KOPT-K1 (cell line): Measurements from ENCODE around the gene EMILIN2.
"Not testable (repeated sequence)": the region's sequence is repeated elsewhere in the genome, so short reads cannot be mapped to it uniquely, and the experiment has no call there.

Experiments
- H3K27ac ChIP-seq: fragments of 200-600 bp; sonication (generic); 2 replicates; pipeline ENCODE4 v1.5.1; 2016; ENCODE audit warnings: antibody characterized with exemption, mild to moderate bottlenecking, low read depth, low read length; ENCODE audit not compliant: poor library complexity, severe bottlenecking
- H3K36me3 ChIP-seq: fragments of 200-600 bp; sonication (generic); 2 replicates; pipeline ENCODE4 v1.5.1; 2017; ENCODE audit warnings: antibody characterized with exemption, mild to moderate bottlenecking, low read length, moderate library complexity; ENCODE audit not compliant: insufficient read depth
- H3K9me3 ChIP-seq: fragments of 200-600 bp; sonication (generic); 2 replicates; pipeline ENCODE4 v1.5.1; 2017; ENCODE audit warnings: antibody characterized with exemption, low read length, mild to moderate bottlenecking; ENCODE audit not compliant: insufficient read depth, poor library complexity, severe bottlenecking

The EMILIN2 gene

DNA sequence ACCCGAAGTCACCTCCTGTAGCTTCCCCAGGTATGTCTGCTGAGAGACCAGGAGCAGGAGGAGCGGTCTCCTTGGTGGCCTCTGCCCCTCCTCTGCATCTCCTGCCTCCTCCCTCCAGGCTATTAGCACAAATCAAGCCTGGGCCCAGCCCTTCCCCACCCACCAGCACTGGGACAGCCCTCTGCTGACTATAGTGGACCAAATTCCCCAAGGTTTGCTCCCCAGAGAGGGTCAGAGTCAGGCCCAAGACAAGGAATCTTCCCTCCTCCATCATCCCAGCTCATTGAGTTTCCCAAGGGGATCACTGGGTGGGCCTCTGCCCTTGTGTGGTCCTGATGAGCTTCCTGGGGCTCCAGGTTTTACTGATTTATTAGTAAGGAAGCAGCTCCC, 62.1 kb downstream of the EMILIN2 start:
- Histone ChIP-seq H3K9me3 (no peaks in the 10 kb centered on the region), H3K36me3 (peaks cover 65% of the 10 kb centered on the region), H3K27ac (no peak overlapping the region)

- H3K36me3 ChIP-seq = peaks cover 72% of the 10 kb centered on the region
- no peaks in the 10 kb centered on the region for H3K9me3 ChIP-seq
- H3K27ac ChIP-seq = no peak overlapping the region
Observed at GRCh38 chr18:2909431-2910140, 62.8 kb downstream of the EMILIN2 start.

GRCh38 chr18:2910261-2910660, 63.5 kb downstream of the EMILIN2 start:
- no peaks in the 10 kb centered on the region for H3K9me3 ChIP-seq
- peaks cover 78% of the 10 kb centered on the region for H3K36me3 ChIP-seq
- no peak overlapping the region for H3K27ac ChIP-seq

DNA sequence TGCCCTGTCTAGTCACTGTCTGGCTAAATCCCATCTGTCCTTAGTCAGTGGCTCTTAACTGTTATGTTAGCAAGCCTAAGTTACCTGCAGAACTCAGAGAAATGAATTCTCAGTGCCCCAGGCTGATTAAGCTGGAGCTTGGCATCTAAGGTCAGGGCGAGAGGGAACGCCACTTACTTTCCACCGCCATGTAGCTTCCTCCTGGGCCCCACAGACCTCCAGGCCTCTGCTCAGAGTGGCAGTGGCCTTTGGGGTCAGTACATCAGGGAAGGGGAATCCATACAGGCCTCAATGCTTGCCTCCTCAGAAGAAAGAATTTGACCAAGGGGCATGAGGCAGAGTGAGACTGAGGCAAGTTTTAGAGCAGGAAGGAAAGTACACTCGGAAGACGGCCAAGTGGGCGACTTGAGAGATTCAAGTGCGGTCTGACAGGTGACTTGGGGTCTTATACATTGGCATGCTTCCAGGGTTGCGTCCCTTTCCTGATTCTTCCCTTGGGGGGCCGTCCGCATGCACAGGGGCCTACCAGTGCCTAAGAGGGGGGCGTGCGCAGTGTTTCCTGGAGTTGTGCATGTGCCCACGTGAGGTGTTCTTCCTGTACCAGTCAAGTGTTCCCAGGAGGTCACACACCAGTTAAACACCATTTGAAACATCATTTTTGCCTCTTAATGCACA, 64.1 kb downstream of the EMILIN2 start:
- Histone ChIP-seq H3K9me3 (no peaks in the 10 kb centered on the region), H3K27ac (no peak overlapping the region), H3K36me3 (peaks cover 85% of the 10 kb centered on the region)

- no peak overlapping the region for H3K27ac ChIP-seq
- peaks cover 91% of the 10 kb centered on the region for H3K36me3 ChIP-seq
- no peaks in the 10 kb centered on the region for H3K9me3 ChIP-seq
Observed at GRCh38 chr18:2911533-2911932, 64.7 kb downstream of the EMILIN2 start.

GRCh38 chr18:2912357-2913299, 65.8 kb downstream of the EMILIN2 start:
- peaks cover 100% of the 10 kb centered on the region for H3K36me3 ChIP-seq
- no peaks in the 10 kb centered on the region for H3K9me3 ChIP-seq

GRCh38 chr18:2913398-2914005, 66.7 kb downstream of the EMILIN2 start:
- no peaks in the 10 kb centered on the region for H3K9me3 ChIP-seq
- peaks cover 100% of the 10 kb centered on the region for H3K36me3 ChIP-seq
- H3K27ac ChIP-seq = no peak overlapping the region

More at GRCh38 chr18:2912357-2913299, 65.8 kb downstream of the EMILIN2 start:
- H3K27ac ChIP-seq = no peak overlapping the region

DNA sequence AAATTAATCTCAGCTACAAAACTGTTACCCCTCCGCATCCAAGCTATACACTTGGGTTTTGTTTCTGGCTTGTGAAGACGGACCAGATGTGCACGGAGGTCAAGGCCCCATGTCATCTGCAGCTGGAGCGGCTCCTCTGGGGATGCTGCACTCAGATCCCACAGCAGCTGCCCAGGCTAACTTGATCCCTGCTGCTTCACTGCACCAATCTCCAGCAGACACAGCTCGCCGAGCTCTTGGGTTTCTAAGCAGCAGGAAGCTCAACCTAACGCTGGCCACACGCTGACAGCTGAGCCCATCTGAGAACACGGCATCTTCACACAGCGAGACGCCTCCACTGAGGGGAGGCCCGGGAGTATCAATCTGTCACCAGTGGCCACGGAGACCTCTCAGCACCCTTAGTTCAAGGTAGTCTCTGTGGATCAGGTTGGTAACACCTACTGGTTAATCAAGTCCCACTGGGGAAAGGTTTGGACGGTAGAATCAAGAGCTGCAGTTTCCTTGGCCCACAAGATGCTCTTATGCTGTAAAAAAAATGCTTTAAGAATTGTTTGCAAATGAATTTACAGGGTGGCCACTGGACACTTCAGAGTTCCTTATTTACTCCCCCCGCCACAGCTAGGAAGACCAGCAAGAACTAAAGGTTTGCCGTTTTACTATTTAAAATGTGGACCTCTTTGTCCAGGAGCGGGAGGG, 67.5 kb downstream of the EMILIN2 start:
- peaks cover 100% of the 10 kb centered on the region for H3K36me3 ChIP-seq
- H3K27ac ChIP-seq = no peak overlapping the region
- H3K9me3 ChIP-seq = no peaks in the 10 kb centered on the region

DNA sequence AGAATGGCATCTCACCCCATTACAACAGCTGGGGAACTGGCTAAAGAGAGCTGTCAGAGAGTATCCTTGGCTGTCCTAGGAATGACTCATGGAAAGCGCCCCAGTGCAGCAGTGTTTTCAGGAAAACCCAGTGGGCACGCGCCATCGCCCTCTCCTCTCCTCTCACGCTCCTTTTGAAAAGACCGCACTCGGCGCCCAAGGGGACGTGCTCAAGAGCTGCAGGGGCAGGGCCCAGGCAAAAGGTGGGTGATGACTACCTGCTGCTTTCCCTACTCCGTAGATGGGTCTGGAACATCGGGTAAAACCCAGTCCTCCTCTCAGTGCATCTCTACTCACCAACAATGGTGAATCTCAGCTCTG, 68.1 kb downstream of the EMILIN2 start:
- H3K36me3 ChIP-seq = peaks cover 100% of the 10 kb centered on the region
- H3K9me3 ChIP-seq = no peaks in the 10 kb centered on the region
- no peak overlapping the region for H3K27ac ChIP-seq

- peaks cover 100% of the 10 kb centered on the region for H3K36me3 ChIP-seq
- H3K9me3 ChIP-seq, H3K27ac ChIP-seq: not testable (repeated sequence)
Observed at GRCh38 chr18:2915486-2915885, 68.7 kb downstream of the EMILIN2 start.

- H3K9me3 ChIP-seq = no peaks in the 10 kb centered on the region
- H3K27ac ChIP-seq = no peak overlapping the region
- H3K36me3 ChIP-seq = peaks cover 100% of the 10 kb centered on the region
Observed at GRCh38 chr18:2916184-2916583, 69.4 kb downstream of the EMILIN2 start.

DNA sequence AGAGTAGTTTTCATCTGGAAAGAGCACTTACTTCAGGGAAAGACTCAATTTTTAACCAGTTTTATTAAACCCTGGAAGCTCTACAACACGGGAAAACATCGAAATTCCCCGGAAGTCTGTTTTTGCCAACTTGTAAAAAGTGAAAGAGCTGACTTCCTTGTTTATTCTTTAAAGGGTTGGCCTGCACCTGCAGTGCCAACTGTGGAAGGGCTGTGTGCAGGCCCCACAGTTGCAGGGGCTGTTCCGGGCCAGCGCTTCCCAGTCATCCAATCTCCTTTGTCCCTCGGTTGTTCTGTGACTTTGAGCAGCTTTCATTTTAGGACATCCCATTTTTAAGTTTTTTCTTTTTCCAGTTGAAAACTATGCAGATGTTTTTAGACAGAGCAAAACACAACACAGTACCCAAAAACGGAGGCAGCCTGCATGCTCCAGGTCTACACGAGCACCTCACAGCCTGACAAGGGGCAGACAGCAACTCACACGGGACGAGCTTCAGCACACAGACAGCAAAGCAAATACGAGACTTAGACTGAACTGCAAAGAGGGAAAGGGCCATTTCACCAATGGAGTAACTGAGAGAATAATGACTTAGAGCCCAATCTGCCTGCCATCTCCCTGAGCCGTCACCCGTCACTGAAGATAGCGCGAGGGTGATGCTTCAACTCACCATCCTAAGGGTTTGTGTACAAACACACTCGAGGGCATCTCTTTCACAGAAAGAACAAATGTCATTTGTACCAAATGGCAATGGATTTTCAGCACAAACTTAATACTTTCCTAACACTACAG, 70.6 kb downstream of the EMILIN2 start:
- Histone ChIP-seq H3K36me3 (peaks cover 100% of the 10 kb centered on the region), H3K9me3 (no peaks in the 10 kb centered on the region), H3K27ac (no peak overlapping the region)

GRCh38 chr18:2918761-2919550, 72.2 kb downstream of the EMILIN2 start:
- no peak overlapping the region for H3K27ac ChIP-seq
- peaks cover 99% of the 10 kb centered on the region for H3K36me3 ChIP-seq
- H3K9me3 ChIP-seq = no peaks in the 10 kb centered on the region
